Activated naive CD8-positive, alpha-beta T cell treated with anti-CD3 and anti-CD28 coated beads, Interleukin-2, amount 50 U/mL, for 24 hours (primary cell): ENCODE results near the gene MTA2.
"Not testable (repeated sequence)": the region's sequence is repeated elsewhere in the genome, so short reads cannot be mapped to it uniquely, and the experiment has no call there.

Experiments
- ATAC-seq: fragments of 150-1000 bp; cut with Tn5 transposase; one replicate; pipeline ENCODE4 v1.10.0; 2021
- DNase-seq: peaks from one replicate; pipeline ENCODE4 v3.0.0; 2021
- H3K27ac Mint-ChIP-seq: one replicate; pipeline ENCODE4 v1.8.0; 2021; ENCODE audit warnings: mild to moderate bottlenecking, mixed read lengths
- H3K27me3 Mint-ChIP-seq: one replicate; pipeline ENCODE4 v1.8.0; 2021; ENCODE audit warnings: mixed read lengths
- H3K36me3 Mint-ChIP-seq: one replicate; pipeline ENCODE4 v1.8.0; 2021; ENCODE audit warnings: low read depth, mixed read lengths
- H3K4me1 Mint-ChIP-seq: one replicate; pipeline ENCODE4 v1.8.0; 2021; ENCODE audit warnings: mixed read lengths
- H3K4me3 Mint-ChIP-seq: one replicate; pipeline ENCODE4 v1.8.0; 2021; ENCODE audit warnings: mild to moderate bottlenecking, moderate library complexity, mixed read lengths
- H3K9me3 Mint-ChIP-seq: one replicate; pipeline ENCODE4 v1.8.0; 2021; ENCODE audit warnings: mixed read lengths

Gene MTA2

DNA sequence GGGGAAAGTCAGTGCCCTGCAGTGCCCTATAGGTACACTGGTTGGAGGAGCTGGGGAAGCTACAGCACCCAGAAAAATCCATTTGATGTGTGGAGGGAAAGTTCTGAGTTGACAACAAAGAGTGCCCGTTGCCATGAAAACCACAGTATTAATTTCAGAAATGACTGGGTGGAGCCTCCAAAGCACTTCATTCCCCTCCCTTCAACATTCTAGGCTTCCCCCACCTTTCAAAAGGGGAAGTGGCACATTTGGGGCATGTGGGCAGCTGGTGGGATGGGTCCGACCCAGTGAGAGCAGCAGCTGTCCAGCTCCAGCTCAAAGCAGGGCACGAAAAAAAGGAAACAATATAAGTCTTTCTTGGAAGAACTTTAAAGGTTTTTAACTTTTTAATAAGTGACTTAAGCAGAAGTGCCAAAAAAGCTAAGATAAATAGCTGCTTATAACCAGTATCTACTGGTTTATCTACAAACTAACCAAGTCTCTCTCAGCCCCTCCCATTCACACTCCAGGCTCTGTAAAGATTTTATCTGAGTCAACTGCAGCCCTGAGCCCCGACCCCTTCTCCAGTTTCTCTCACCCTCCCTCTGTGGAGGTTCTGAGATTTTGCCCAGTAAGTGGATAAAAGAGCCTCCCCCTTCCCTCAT lies 46.1 kb downstream of the MTA2 start:
- DNase-seq (peak; percentile 70), ATAC-seq (peak; percentile 9)
- Mint-ChIP-seq H3K27ac (peak overlapping the region; percentile 92), H3K27me3 (peaks cover 3% of the 10 kb centered on the region), H3K36me3 (peaks cover 55% of the 10 kb centered on the region), H3K4me1 (peaks cover 100% of the 10 kb centered on the region), H3K9me3 (no peaks in the 10 kb centered on the region), H3K4me3 (peak overlapping the region; percentile 62)

GRCh38 chr11:62554387-62555167 lies 47.1 kb downstream of the MTA2 start:
- DNase-seq (no peak), ATAC-seq (no peak)
- peaks cover 4% of the 10 kb centered on the region for H3K27me3 Mint-ChIP-seq
- H3K9me3 Mint-ChIP-seq: no peaks in the 10 kb centered on the region
- H3K27ac Mint-ChIP-seq: peak overlapping the region; percentile 92
- peaks cover 45% of the 10 kb centered on the region for H3K36me3 Mint-ChIP-seq
- H3K4me3 Mint-ChIP-seq: no peak overlapping the region
- H3K4me1 Mint-ChIP-seq: peaks cover 100% of the 10 kb centered on the region

- H3K4me3 Mint-ChIP-seq: no peak overlapping the region
- H3K4me1 Mint-ChIP-seq: peaks cover 96% of the 10 kb centered on the region
- peaks cover 4% of the 10 kb centered on the region for H3K27me3 Mint-ChIP-seq
- DNase-seq (no peak), ATAC-seq (no peak)
- peaks cover 38% of the 10 kb centered on the region for H3K36me3 Mint-ChIP-seq
- H3K9me3 Mint-ChIP-seq: no peaks in the 10 kb centered on the region
- peak overlapping the region; percentile 96 for H3K27ac Mint-ChIP-seq
Measured at GRCh38 chr11:62553839-62554361, 47.8 kb downstream of the MTA2 start.

GRCh38 chr11:62553080-62553838 lies 48.4 kb downstream of the MTA2 start:
- DNase-seq (no peak), ATAC-seq (no peak)
- H3K27me3 Mint-ChIP-seq: peaks cover 8% of the 10 kb centered on the region
- no peaks in the 10 kb centered on the region for H3K9me3 Mint-ChIP-seq
- H3K27ac Mint-ChIP-seq: peak overlapping the region; percentile 96
- peaks cover 31% of the 10 kb centered on the region for H3K36me3 Mint-ChIP-seq
- peaks cover 94% of the 10 kb centered on the region for H3K4me1 Mint-ChIP-seq
- H3K4me3 Mint-ChIP-seq: peak overlapping the region; percentile 75

DNA sequence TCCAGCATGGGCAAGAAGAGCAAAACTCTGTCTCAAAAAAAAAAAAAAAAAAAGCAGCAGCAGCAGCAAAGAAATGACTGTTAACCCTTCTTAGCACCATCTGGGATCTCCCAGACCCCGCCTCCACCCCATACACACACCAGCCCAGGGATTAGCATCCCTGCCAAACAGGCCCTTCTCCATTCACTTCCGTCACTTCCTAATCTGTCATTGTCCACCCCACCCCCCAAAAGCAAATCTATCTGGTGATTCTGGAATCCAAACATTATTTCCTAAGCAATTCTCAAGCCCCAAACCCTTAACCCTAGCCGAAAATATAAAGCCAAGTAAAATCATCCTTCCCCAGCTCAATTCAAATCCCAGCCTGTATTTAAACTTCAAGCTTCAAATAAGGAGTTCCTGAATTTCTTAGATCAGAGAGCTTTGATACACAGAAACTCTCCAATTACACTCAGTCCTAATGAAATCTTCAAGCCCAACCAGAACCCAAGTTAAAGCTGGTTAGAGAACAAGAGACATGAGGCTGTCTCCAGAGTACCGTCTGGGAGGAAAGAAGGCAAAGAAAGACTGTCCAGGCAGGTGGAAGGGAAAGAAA lies 49.1 kb downstream of the MTA2 start:
- H3K4me1 Mint-ChIP-seq: peaks cover 94% of the 10 kb centered on the region
- H3K9me3 Mint-ChIP-seq: no peaks in the 10 kb centered on the region

GRCh38 chr11:62550478-62550877 lies 51.2 kb downstream of the MTA2 start:
- not testable (repeated sequence) for DNase-seq

More for the DNA sequence above, 49.1 kb downstream of the MTA2 start:
- DNase-seq (no peak), ATAC-seq (no peak)
- Mint-ChIP-seq H3K4me3 (peak overlapping the region; percentile 75), H3K27ac (peak overlapping the region; percentile 96), H3K36me3 (peaks cover 28% of the 10 kb centered on the region), H3K27me3 (peaks cover 13% of the 10 kb centered on the region)

GRCh38 chr11:62548545-62549335 lies 52.9 kb downstream of the MTA2 start:
- Mint-ChIP-seq H3K9me3 (no peaks in the 10 kb centered on the region), H3K4me1 (peaks cover 78% of the 10 kb centered on the region), H3K27me3 (peaks cover 15% of the 10 kb centered on the region), H3K36me3 (peaks cover 11% of the 10 kb centered on the region), H3K27ac (no peak overlapping the region), H3K4me3 (no peak overlapping the region)
- ATAC-seq (no peak), DNase-seq (no peak)

More at GRCh38 chr11:62550478-62550877, 51.2 kb downstream of the MTA2 start:
- H3K4me3 Mint-ChIP-seq, H3K27ac Mint-ChIP-seq, ATAC-seq, H3K9me3 Mint-ChIP-seq: not testable (repeated sequence)
- H3K27me3 Mint-ChIP-seq: peaks cover 13% of the 10 kb centered on the region
- H3K4me1 Mint-ChIP-seq: peaks cover 79% of the 10 kb centered on the region
- peaks cover 17% of the 10 kb centered on the region for H3K36me3 Mint-ChIP-seq

DNA sequence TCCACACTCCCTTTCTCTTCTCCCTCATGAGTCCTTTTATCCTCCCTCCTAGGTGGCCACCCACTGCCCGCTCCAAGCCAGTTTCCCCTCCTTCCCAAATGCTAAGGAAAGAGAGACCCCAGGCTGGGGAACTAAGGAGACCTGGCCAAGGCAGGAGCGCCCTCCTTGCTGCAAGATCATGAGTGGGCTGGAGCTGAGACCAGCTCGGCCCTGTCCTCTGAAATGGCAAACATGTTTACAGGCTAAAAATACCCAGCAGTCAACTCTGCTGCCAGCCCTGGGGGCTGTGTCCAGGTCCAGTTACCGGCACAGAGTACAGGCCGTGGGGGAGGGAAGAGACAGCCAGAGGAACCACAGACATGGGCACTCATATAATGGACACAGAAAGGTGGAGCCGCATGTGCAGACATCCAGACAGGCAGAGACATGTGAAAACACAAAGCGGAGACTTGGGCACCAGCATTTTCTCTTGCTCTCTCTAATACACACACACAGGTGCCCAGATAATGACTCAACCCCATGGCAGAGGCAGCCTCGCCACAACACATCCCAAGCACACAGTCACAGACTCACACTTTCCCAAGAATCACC lies 53.9 kb downstream of the MTA2 start:
- H3K4me1 Mint-ChIP-seq: peaks cover 78% of the 10 kb centered on the region
- peaks cover 8% of the 10 kb centered on the region for H3K36me3 Mint-ChIP-seq

GRCh38 chr11:62546929-62547625 lies 54.6 kb downstream of the MTA2 start:
- H3K9me3 Mint-ChIP-seq: no peaks in the 10 kb centered on the region
- H3K4me1 Mint-ChIP-seq: peaks cover 78% of the 10 kb centered on the region
- no peak overlapping the region for H3K27ac Mint-ChIP-seq
- no peak for ATAC-seq
- peaks cover 15% of the 10 kb centered on the region for H3K27me3 Mint-ChIP-seq
- peak; percentile 18 for DNase-seq
- H3K4me3 Mint-ChIP-seq: peak overlapping the region; percentile 65
- peaks cover 4% of the 10 kb centered on the region for H3K36me3 Mint-ChIP-seq

More for the DNA sequence above, 53.9 kb downstream of the MTA2 start:
- Mint-ChIP-seq H3K9me3 (no peaks in the 10 kb centered on the region), H3K4me3 (peak overlapping the region; percentile 65), H3K27ac (no peak overlapping the region), H3K27me3 (peaks cover 15% of the 10 kb centered on the region)
- ATAC-seq: no peak
- no peak for DNase-seq

DNA sequence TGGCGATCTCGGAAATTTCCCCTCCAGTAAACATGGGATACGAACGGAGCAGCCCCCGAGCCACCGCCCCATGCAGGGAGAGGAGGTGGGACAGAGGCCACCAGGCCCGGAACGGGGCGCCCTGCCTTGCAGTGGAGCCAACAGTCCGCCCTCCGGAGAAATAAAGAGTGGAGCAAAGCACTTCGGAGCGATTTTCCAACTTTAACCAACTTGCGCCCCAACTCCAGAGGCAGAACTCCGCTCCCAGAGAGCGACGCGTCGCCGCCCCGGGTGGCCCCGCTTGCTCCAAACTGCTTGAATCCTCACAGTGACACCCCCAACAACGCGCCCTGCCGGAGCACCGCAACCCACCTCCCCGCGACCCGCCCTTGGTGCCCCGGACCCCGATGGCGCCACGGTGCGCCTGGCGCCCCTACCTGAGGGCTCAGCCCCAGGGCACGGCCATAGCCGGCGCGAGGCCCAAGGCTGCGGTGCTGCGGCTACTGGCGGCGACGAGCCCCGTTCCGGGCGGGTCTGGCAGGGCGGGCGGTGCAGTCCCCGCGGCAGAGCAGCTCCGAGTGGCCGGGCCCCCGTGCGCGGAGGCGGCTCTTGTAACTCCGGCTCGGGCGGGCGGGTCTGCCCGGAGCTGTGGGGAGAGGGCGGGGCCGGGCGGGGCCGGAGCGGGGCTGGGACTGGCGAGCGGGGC lies 55.3 kb downstream of the MTA2 start, which contains the start of gene AHNAK:
TSS of gene AHNAK (minus strand) at position 563 of the 685 bp plus-strand sequence. CDS start 10,708 bp downstream, outside the sequence.
- Mint-ChIP-seq H3K9me3 (no peaks in the 10 kb centered on the region), H3K27ac (peak within 1 kb of the TSS; percentile 68), H3K36me3 (peaks cover 1% of the 10 kb centered on the region), H3K4me1 (peaks cover 78% of the 10 kb centered on the region), H3K27me3 (peaks cover 12% of the 10 kb centered on the region), H3K4me3 (peak within 1 kb of the TSS; percentile 87)
- peak; percentile 22 for ATAC-seq
- DNase-seq: peak; percentile 74

GRCh38 chr11:62545437-62546243 lies 56.0 kb downstream of the MTA2 start:
- peaks cover 78% of the 10 kb centered on the region for H3K4me1 Mint-ChIP-seq
- H3K27ac Mint-ChIP-seq: peak overlapping the region; percentile 68
- H3K36me3 Mint-ChIP-seq: peaks cover 1% of the 10 kb centered on the region
- peaks cover 12% of the 10 kb centered on the region for H3K27me3 Mint-ChIP-seq
- H3K9me3 Mint-ChIP-seq: no peaks in the 10 kb centered on the region
- ATAC-seq: peak; percentile 8
- peak overlapping the region; percentile 87 for H3K4me3 Mint-ChIP-seq
- peak; percentile 67 for DNase-seq
